Testis (tissue), 3 donors: ENCODE results near the gene LRMDA. TPM values are rescaled to one million over a fixed set of nuclear protein-coding genes. Genes with fewer than 3 reads are reported as not detected.

ENCODE experiments used
- DNase-seq: peaks from one replicate; pipeline ENCODE4 v3.0.0-alpha.2; 2019
- H3K27ac ChIP-seq, 2 donors: fragments of 200-600 bp; sonication (generic); one replicate each; pipeline ENCODE4 v1.5.1; 2019
- H3K27me3 ChIP-seq: fragments of 200-600 bp; sonication (generic); one replicate; pipeline ENCODE4 v1.5.1; 2019
- H3K36me3 ChIP-seq: fragments of 200-600 bp; sonication (generic); one replicate; pipeline ENCODE4 v1.5.1; 2017; ENCODE audit warnings: low read depth; ENCODE audit errors: missing control alignments
- H3K4me1 ChIP-seq: fragments of 200-600 bp; sonication (generic); one replicate; pipeline ENCODE4 v1.5.1; 2019
- H3K4me3 ChIP-seq, 2 donors: fragments of 200-600 bp; sonication (generic); one replicate each; pipeline ENCODE4 v1.5.1; 2017 to 2019
- H3K9me3 ChIP-seq: fragments of 200-600 bp; sonication (generic); one replicate; pipeline ENCODE4 v1.5.1; 2017
- CTCF ChIP-seq, 3 experiments: fragments of 450-650 bp in 2 of 3; fragments of 200-600 bp in 1 of 3; sonication (generic) in 1 of 3; IDR thresholded peaks; one replicate each; pipeline ENCODE4 v1.5.1; 2016 to 2019; ENCODE audit warnings: antibody characterized with exemption in 3 of 3, mild to moderate bottlenecking in 2 of 3, moderate library complexity in 1 of 3
- POLR2A ChIP-seq: fragments of 450-650 bp; IDR thresholded peaks from one replicate; pipeline ENCODE4 v1.6.1; 2017; ENCODE audit warnings: antibody characterized with exemption, mild to moderate bottlenecking, moderate library complexity
- WGBS, 2 donors: methylation state at CpG; one replicate each; pipeline ENCODE4 v1.1.5; 2018; 5-methylcytosine and 5-hydroxymethylcytosine counted together
- intact Hi-C: fragments of 100-400 bp; cut with DNase I; formaldehyde crosslinking; loops from one replicate; pipeline ENCODE4 v1.15.1; 2023; ENCODE audit warnings: low total_unique reads
- polyA plus RNA-seq: library from polyadenylated mRNA; stranded (reverse); fragments of 350-450 nt; fragmentation: Illumina TruSeq; extraction: RNeasy Lipid Tissue Mini Kit (QIAGEN cat#74804); gene quantifications from one replicate; pipeline ENCODE4 v1.2.3, GENCODE V29; 2014; ENCODE audit warnings: low read depth, low replicate concordance; ENCODE audit not compliant: insufficient read depth
- total RNA-seq, 2 donors: library from RNA; depleted of rRNA; stranded (reverse); fragments of >200 nt; gene quantifications; one replicate each; pipeline ENCODE4 v1.2.3, GENCODE V29; 2016

Gene LRMDA
- total and polyA plus RNA-seq, 3 donors from 2014 or later: 7.6 to 13.8 (median 10.6) TPM

GRCh38 chr10:75862935-75863334 is 431.5 kb downstream of the LRMDA start:
- H3K27ac ChIP-seq: no peak overlapping the region
- WGBS, 2 donors: 73 to 88% methylated on average over 4 of the region's 4 CpGs
- no peaks in the 10 kb centered on the region for H3K36me3 ChIP-seq
- DNase-seq: no peak
- H3K27me3 ChIP-seq: no peaks in the 10 kb centered on the region
- H3K4me1 ChIP-seq: no peaks in the 10 kb centered on the region
- intact Hi-C loops: no loop called here
- H3K4me3 ChIP-seq: no peak overlapping the region
- no peaks in the 10 kb centered on the region for H3K9me3 ChIP-seq
- TF ChIP-seq POLR2A (no peak), CTCF (IDR thresholded peaks at IDR 0.05) (no peak)

- Histone ChIP-seq H3K36me3 (no peaks in the 10 kb centered on the region), H3K9me3 (no peaks in the 10 kb centered on the region), H3K4me3 (no peak overlapping the region), H3K27ac (no peak overlapping the region), H3K4me1 (no peaks in the 10 kb centered on the region), H3K27me3 (no peaks in the 10 kb centered on the region)
- TF ChIP-seq POLR2A (no peak), CTCF (IDR thresholded peaks at IDR 0.05) (no peak)
- no peak for DNase-seq
- intact Hi-C loops: no loop called here
Observed at GRCh38 chr10:75864717-75865116, 433.3 kb downstream of the LRMDA start.

- intact Hi-C loops: no loop called here
- TF ChIP-seq POLR2A: no peak
- TF ChIP-seq CTCF (IDR thresholded peaks at IDR 0.05): no peak
- Histone ChIP-seq H3K27ac (no peak overlapping the region), H3K36me3 (no peaks in the 10 kb centered on the region), H3K4me3 (no peak overlapping the region), H3K27me3 (no peaks in the 10 kb centered on the region), H3K9me3 (no peaks in the 10 kb centered on the region), H3K4me1 (no peaks in the 10 kb centered on the region)
- DNase-seq: no peak
- 77 to 92% methylated on average over 4 of the region's 4 CpGs for WGBS, 2 donors
Observed at GRCh38 chr10:75865413-75866299, 434.2 kb downstream of the LRMDA start.

GRCh38 chr10:75866300-75866625 is 434.8 kb downstream of the LRMDA start:
- Histone ChIP-seq H3K4me1 (no peaks in the 10 kb centered on the region), H3K27me3 (no peaks in the 10 kb centered on the region), H3K36me3 (no peaks in the 10 kb centered on the region), H3K4me3 (no peak overlapping the region), H3K9me3 (no peaks in the 10 kb centered on the region), H3K27ac (no peak overlapping the region)
- DNase-seq: no peak
- 93 to 97% methylated on average over 2 of the region's 2 CpGs for WGBS, 2 donors
- intact Hi-C loops: no loop called here
- TF ChIP-seq CTCF (IDR thresholded peaks at IDR 0.05) (no peak), POLR2A (no peak)

- no peaks in the 10 kb centered on the region for H3K27me3 ChIP-seq
- intact Hi-C loops: no loop called here
- no peaks in the 10 kb centered on the region for H3K4me1 ChIP-seq
- 65 to 86% methylated on average over 4 of the region's 4 CpGs for WGBS, 2 donors
- no peaks in the 10 kb centered on the region for H3K36me3 ChIP-seq
- no peaks in the 10 kb centered on the region for H3K9me3 ChIP-seq
- TF ChIP-seq CTCF (IDR thresholded peaks at IDR 0.05): no peak
- TF ChIP-seq POLR2A: no peak
- H3K4me3 ChIP-seq: no peak overlapping the region
- no peak overlapping the region for H3K27ac ChIP-seq
- DNase-seq: no peak
Observed at GRCh38 chr10:75866731-75867130, 435.3 kb downstream of the LRMDA start.
